ENCODE results near the gene TFPT. TPM values are rescaled to one million over a fixed set of nuclear protein-coding genes. Genes with fewer than 3 reads are reported as not detected.

Gene TFPT
- total RNA-seq, 1 donor from 2014 or later, result 39.6 TPM

DNA sequence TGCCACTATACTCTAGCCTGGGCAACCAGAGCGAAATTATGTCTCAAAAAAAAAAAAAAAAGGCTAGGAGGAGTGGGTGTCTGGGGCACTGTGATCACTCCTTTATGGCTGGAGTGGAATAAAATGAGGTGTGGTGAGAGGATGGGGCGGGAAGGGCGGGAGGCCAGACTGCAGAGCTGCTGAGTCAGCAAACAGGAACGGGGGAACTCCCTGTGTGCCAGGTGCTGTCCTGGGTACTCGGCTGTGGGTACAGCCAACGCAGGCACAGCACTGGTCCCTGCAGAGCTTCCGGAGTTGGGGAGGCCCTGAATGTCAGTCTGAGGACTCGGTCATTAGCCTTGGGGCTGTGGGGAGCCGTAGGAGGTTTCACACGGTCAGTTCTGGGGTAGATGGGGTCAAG, 5.8 kb upstream of the TFPT start:
- TF ChIP-seq, protein P1, sequence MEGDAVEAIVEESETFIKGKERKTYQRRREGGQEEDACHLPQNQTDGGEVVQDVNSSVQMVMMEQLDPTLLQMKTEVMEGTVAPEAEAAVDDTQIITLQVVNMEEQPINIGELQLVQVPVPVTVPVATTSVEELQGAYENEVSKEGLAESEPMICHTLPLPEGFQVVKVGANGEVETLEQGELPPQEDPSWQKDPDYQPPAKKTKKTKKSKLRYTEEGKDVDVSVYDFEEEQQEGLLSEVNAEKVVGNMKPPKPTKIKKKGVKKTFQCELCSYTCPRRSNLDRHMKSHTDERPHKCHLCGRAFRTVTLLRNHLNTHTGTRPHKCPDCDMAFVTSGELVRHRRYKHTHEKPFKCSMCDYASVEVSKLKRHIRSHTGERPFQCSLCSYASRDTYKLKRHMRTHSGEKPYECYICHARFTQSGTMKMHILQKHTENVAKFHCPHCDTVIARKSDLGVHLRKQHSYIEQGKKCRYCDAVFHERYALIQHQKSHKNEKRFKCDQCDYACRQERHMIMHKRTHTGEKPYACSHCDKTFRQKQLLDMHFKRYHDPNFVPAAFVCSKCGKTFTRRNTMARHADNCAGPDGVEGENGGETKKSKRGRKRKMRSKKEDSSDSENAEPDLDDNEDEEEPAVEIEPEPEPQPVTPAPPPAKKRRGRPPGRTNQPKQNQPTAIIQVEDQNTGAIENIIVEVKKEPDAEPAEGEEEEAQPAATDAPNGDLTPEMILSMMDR (conservative IDR thresholded peaks at IDR 0.05; ENCODE audit: low read depth, low read length), result no peak
- no peak for DNase-seq (ENCODE audit: low read depth)

DNA sequence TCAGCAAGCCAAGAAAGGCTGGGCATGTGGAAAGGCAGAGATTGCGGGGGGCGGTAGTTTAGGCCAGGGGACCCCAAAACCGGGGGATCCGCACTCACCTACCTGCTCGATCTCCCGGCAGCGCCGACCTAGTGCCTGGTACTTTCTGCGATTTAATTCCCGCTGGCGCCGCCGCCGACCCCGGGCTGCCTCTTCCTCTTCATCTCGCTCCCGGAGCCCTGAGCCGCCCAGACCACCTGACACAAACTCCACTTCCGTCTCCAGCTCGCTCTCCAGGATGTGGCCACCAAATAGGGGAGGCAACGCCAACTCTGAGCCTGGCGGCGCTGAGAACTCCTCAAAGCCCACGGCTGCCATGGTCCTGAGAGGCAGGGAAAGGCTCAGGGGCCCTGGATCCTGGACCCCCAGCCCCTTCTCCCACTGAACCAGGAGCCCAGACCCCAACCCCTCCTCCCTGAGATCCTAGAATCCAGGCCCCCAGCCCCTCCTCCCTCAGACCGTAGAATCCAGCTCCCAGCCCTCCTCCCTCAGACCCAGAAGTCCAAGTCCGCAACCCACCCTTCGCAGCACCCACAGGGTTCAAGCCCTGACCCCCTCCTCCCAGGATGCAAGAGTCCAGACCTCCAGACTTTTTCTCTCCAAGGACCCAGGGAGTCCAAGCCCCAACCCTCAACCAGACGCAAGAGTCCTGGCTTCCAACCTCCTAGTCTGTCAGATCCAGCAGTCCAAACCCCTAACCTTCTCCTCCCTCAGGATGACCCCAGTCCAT, 933 bp downstream of the TFPT start:
- TF ChIP-seq, protein P1 (conservative IDR thresholded peaks at IDR 0.05; ENCODE audit: low read depth, low read length), result no peak
- DNase-seq (ENCODE audit: low read depth), result no peak

More for the DNA sequence above, 5.8 kb upstream of the TFPT start:
- H3K4me3 ChIP-seq (ENCODE audit: low read depth, low read length), result no peak overlapping the region

DNA sequence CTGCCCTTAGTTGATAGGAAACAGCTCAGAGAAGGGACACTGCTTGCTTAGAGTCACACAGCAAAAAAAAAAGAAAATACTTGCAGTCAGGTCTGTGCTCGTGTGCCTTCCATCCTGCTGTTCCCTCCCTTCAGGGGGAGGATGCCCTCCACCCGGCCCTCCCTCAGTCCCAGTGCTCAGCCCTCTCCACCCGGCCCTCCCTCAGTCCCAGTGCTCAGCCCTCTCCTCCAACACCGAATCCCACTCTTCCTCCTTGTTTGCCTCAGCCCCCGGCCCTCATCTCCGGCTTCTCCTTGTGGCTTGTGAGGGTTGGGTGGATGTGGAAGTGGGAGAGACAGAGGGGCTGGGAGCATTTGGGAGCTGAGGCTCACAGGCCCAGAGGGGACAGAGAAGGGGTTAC, 5.8 kb downstream of the TFPT start:
- TF ChIP-seq, protein P1 (conservative IDR thresholded peaks at IDR 0.05; ENCODE audit: low read depth, low read length), result no peak
- no peak overlapping the region for H3K4me3 ChIP-seq (ENCODE audit: low read depth, low read length)
- no peak for DNase-seq (ENCODE audit: low read depth)

More for the DNA sequence above, 933 bp downstream of the TFPT start:
- H3K4me3 ChIP-seq (ENCODE audit: low read depth, low read length), result peak overlapping the region; percentile 62

DNA sequence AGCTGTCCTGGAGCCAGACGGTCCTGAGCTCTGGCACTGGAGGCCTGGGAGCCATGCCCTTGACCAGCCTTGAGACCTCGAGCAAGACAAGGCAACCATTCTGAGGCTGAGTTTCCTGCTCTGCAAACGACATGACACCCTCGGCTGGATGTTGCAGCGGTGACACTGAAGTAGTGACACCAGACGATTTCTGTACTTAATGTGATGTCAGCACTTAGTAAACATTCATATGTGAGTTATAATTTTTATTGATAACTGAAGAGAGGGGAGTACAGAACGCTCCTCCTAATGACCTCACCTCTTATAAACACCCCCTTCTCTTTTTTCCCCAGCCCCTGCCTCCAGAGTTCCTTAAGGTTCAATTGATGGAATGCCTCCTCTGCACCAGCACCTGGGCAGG, 7.0 kb downstream of the TFPT start:
- TF ChIP-seq, protein P1 (conservative IDR thresholded peaks at IDR 0.05; ENCODE audit: low read depth, low read length), result no peak
- no peak for DNase-seq (ENCODE audit: low read depth)
- H3K4me3 ChIP-seq (ENCODE audit: low read depth, low read length), result no peak overlapping the region

DNA sequence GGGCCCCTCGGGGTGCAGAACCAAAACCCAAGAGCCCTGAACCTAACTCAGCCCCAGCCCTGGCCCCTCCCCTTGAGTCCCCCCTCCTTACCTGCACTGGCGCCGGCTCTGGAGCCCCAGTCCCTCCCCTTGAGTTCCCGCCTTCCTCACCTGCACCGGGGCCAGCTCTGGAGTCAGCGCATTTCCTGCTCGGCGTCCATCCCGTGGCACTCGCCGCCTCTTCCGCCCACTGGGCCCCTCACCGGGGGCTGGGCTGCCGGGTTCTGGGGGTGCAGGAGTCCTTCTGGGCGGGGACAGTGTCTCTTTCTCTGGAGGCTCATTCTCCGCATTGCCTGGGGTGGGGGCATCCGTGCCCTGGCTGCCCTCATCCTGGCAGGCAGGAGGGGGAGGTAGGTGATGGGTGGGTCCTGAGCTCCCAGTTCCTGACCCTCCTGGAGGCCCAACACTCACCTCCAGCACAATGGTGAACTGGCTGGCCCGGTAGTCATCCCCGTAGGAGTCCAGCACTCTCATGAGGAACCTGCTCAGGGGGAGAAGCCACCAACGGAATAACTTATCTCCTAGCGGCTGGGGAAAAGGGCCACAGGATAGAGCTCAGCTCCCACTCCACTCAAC, 7.5 kb downstream of the TFPT start:
- H3K4me3 ChIP-seq (ENCODE audit: low read depth, low read length), result no peak overlapping the region
- no peak for DNase-seq (ENCODE audit: low read depth)
- TF ChIP-seq, protein P1 (conservative IDR thresholded peaks at IDR 0.05; ENCODE audit: low read depth, low read length), result no peak

GRCh38 chr19:54106716-54107115, 8.7 kb downstream of the TFPT start:
- no peak overlapping the region for H3K4me3 ChIP-seq (ENCODE audit: low read depth, low read length)
- no peak for DNase-seq (ENCODE audit: low read depth)
- TF ChIP-seq, protein P1 (conservative IDR thresholded peaks at IDR 0.05; ENCODE audit: low read depth, low read length), result no peak

Measured in epithelial cell of proximal tubule (primary cell).